Epithelial cell of proximal tubule (primary cell): ENCODE data around the gene ABI1. TPM values are rescaled to one million over a fixed set of nuclear protein-coding genes. Genes with fewer than 3 reads are reported as not detected.

Experiments
- DNase-seq: peaks from one replicate; pipeline ENCODE4 v3.0.0-alpha.2; 2011; ENCODE audit warnings: low read depth
- H3K4me3 ChIP-seq: 2 replicates; pipeline ENCODE4 v1.5.1; 2011; ENCODE audit warnings: low read depth, mild to moderate bottlenecking, low read length
- total RNA-seq: library from RNA; depleted of rRNA; stranded (reverse); fragments of >200 nt; gene quantifications from 2 replicates; pipeline ENCODE4 v1.2.3, GENCODE V29; 2015
- TF ChIP-seq, protein P1 (sequence below): conservative IDR thresholded peaks from 2 replicates; pipeline ENCODE4 v1.5.1; 2012; ENCODE audit warnings: low read depth, mild to moderate bottlenecking, low read length

The ABI1 gene
- total RNA-seq, 1 donor from 2014 or later: 34.1 TPM

DNA sequence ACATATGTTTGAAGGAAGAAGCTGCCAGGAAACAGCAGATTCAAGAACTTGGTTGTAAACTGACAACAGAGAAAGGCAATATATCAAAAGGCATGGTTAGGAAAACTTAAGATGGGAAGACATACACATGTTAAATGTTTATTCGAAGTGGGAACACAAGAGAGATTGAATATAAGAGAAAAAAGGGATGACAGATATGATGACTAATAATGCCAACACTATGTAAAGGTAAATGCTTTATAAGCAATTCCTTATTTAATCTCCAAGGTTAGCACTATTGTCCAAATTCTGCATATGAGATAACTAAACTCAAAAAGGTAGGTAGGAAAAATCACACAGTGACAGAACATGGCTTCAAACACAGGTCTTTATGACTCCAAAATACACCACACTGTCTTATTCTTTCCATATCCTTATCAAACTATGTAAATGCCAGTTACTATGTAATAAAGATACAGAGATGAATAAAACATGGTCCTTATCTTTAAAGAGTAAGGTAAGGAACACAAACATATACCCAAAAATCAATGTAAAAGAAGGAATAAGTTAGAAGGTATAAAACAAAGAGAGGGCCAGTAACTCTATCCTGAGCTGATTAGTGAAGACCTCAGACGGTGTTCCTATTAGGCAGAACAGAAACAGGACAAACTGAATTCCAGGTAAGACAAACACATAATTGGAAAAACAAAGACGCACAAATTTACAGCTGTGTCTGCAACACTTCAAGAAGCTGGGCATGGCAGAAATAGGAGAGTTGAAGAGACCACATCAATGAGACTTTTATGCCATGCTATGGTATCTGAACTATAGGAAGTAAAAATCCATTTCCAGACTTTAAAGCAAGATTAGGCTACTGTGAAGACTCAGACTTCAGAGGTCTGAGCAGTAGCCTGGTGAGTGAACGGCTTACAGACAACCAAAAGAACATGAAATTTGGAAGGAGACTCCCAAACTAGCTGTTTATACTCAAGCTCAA, 56.1 kb downstream of the ABI1 start:
- no peak for DNase-seq
- TF ChIP-seq, protein P1, sequence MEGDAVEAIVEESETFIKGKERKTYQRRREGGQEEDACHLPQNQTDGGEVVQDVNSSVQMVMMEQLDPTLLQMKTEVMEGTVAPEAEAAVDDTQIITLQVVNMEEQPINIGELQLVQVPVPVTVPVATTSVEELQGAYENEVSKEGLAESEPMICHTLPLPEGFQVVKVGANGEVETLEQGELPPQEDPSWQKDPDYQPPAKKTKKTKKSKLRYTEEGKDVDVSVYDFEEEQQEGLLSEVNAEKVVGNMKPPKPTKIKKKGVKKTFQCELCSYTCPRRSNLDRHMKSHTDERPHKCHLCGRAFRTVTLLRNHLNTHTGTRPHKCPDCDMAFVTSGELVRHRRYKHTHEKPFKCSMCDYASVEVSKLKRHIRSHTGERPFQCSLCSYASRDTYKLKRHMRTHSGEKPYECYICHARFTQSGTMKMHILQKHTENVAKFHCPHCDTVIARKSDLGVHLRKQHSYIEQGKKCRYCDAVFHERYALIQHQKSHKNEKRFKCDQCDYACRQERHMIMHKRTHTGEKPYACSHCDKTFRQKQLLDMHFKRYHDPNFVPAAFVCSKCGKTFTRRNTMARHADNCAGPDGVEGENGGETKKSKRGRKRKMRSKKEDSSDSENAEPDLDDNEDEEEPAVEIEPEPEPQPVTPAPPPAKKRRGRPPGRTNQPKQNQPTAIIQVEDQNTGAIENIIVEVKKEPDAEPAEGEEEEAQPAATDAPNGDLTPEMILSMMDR: no peak

GRCh38 chr10:26803849-26804248, 56.9 kb downstream of the ABI1 start:
- H3K4me3 ChIP-seq: no peak overlapping the region
- TF ChIP-seq, protein P1: no peak
- no peak for DNase-seq

More for the DNA sequence above, 56.1 kb downstream of the ABI1 start:
- H3K4me3 ChIP-seq: no peak overlapping the region

- DNase-seq: no peak
- no peak overlapping the region for H3K4me3 ChIP-seq
- TF ChIP-seq, protein P1: no peak
Measured at GRCh38 chr10:26802527-26802926, 58.2 kb downstream of the ABI1 start.

GRCh38 chr10:26801831-26802230, 58.9 kb downstream of the ABI1 start:
- DNase-seq: no peak
- TF ChIP-seq, protein P1: no peak
- H3K4me3 ChIP-seq: no peak overlapping the region

- no peak overlapping the region for H3K4me3 ChIP-seq
- no peak for DNase-seq
- TF ChIP-seq, protein P1: no peak
Measured at GRCh38 chr10:26801274-26801673, 59.5 kb downstream of the ABI1 start.

- TF ChIP-seq, protein P1: no peak
- no peak for DNase-seq
- H3K4me3 ChIP-seq: no peak overlapping the region
Measured at GRCh38 chr10:26800468-26800867, 60.3 kb downstream of the ABI1 start.
